CD4-positive, alpha-beta T cell (primary cell): ENCODE data around the gene FAM149A. TPM values are rescaled to one million over a fixed set of nuclear protein-coding genes. Genes with fewer than 3 reads are reported as not detected.

Experiments used
- ATAC-seq: fragments of 200-7000 bp; cut with Tn5 transposase; one replicate; pipeline ENCODE4 v1.10.0; 2022; ENCODE audit warnings: mild to moderate bottlenecking; ENCODE audit not compliant: poor library complexity
- CTCF ChIA-PET: fragments of 350-600 bp; sonication (Branson Sonifier 250); formaldehyde crosslinking; loops from one replicate; lab custom pipeline; 2021; ENCODE audit warnings: antibody characterized with exemption, inconsistent platforms; lab: Charles Lee
- POLR2A ChIA-PET: fragments of 350-600 bp; sonication (Branson Sonifier 250); formaldehyde crosslinking; loops from one replicate; lab custom pipeline; 2021; ENCODE audit warnings: antibody characterized with exemption, inconsistent platforms; lab: Charles Lee
- DNase-seq, 14 experiments: peaks; one replicate each; pipeline ENCODE4 v3.0.0-alpha.2; 2013 to 2020; ENCODE audit warnings: mixed read lengths in 2 of 14
- H3K27ac ChIP-seq, 2 donors: one replicate each; pipeline versions ENCODE4 v1.5.1 to v1.7.0; 2013; ENCODE audit warnings: low read length in 2 of 2, low read depth in 1 of 2, mild to moderate bottlenecking in 1 of 2
- H3K27me3 ChIP-seq, 2 experiments: 1 replicate in 1 of 2; 2 replicates in 1 of 2; pipeline versions ENCODE4 v1.6.1 to v1.7.0; 2013; ENCODE audit warnings: low read length in 2 of 2, control low read depth in 1 of 2, mild to moderate bottlenecking in 1 of 2, moderate library complexity in 1 of 2; ENCODE audit not compliant: insufficient read depth in 2 of 2, control insufficient read depth in 1 of 2
- H3K36me3 ChIP-seq: one replicate; pipeline ENCODE4 v1.6.1; 2013; ENCODE audit warnings: low read length, control low read depth; ENCODE audit not compliant: insufficient read depth
- H3K4me1 ChIP-seq: one replicate; pipeline ENCODE4 v1.6.1; 2013; ENCODE audit warnings: low read length, control low read depth; ENCODE audit not compliant: insufficient read depth
- H3K4me3 ChIP-seq: one replicate; pipeline ENCODE4 v1.5.1; 2013; ENCODE audit warnings: mild to moderate bottlenecking, low read length, moderate library complexity
- H3K9me3 ChIP-seq, 2 experiments: 1 replicate in 1 of 2; 2 replicates in 1 of 2; pipeline versions ENCODE4 v1.6.1 to v1.7.0; 2013; ENCODE audit warnings: low read length in 2 of 2, mild to moderate bottlenecking in 2 of 2, control low read depth in 1 of 2, moderate library complexity in 1 of 2; ENCODE audit not compliant: control insufficient read depth in 1 of 2, insufficient read depth in 1 of 2
- H3K27ac Mint-ChIP-seq: one replicate; pipeline ENCODE4 v1.8.0; 2020; ENCODE audit warnings: mixed read lengths
- H3K27me3 Mint-ChIP-seq: one replicate; pipeline ENCODE4 v1.8.0; 2021; ENCODE audit warnings: mixed read lengths
- H3K36me3 Mint-ChIP-seq: one replicate; pipeline ENCODE4 v1.8.0; 2021; ENCODE audit warnings: low read depth, mixed read lengths
- H3K4me1 Mint-ChIP-seq: one replicate; pipeline ENCODE4 v1.8.0; 2021; ENCODE audit warnings: low read depth, mixed read lengths
- H3K4me3 Mint-ChIP-seq: one replicate; pipeline ENCODE4 v1.8.0; 2020; ENCODE audit warnings: mild to moderate bottlenecking, mixed read lengths
- H3K9me3 Mint-ChIP-seq: one replicate; pipeline ENCODE4 v1.8.0; 2020; ENCODE audit warnings: mixed read lengths
- CTCF ChIP-seq: fragments of 200-600 bp; IDR thresholded peaks from one replicate; pipeline ENCODE4 v1.8.0; 2022; ENCODE audit warnings: antibody characterized with exemption, mild to moderate bottlenecking
- intact Hi-C, 2 experiments: fragments of 100-400 bp; cut with DNase I in 1 of 2; cut with micrococcal nuclease in 1 of 2; formaldehyde crosslinking; loops; one replicate each; pipeline versions ENCODE4 v1.15.1 to v1.9.0; 2023 to 2025; cut with DNase I, micrococcal nuclease
- total RNA-seq, 174 experiments: library from RNA in 2 of 174; stranded (reverse) in 2 of 174; gene quantifications; one replicate each; pipeline ENCODE4 v1.2.3 and lab custom pipeline; 2021 to 2026

FAM149A gene
- total RNA-seq, 2 experiments from 2014 or later: 0.61 to 1.1 TPM

GRCh38 chr4:186196063-186196462, 91.6 kb downstream of the FAM149A start:
- H3K9me3 Mint-ChIP-seq: no peaks in the 10 kb centered on the region
- Histone ChIP-seq H3K9me3 (no peaks in the 10 kb centered on the region), H3K4me3 (no peak overlapping the region), H3K36me3 (peaks cover 11% of the 10 kb centered on the region), H3K27me3 (no peaks in the 10 kb centered on the region), H3K27ac (no peak overlapping the region), H3K4me1 (peaks cover 10% of the 10 kb centered on the region)
- H3K4me3 Mint-ChIP-seq: peak overlapping the region; percentile 12
- H3K36me3 Mint-ChIP-seq: peaks cover 49% of the 10 kb centered on the region
- no peak for TF ChIP-seq CTCF
- peak overlapping the region; percentile 24 for H3K27ac Mint-ChIP-seq
- no peak for ATAC-seq
- DNase-seq: no peak
- intact Hi-C loops: loop anchor here in 1 of 2 experiments (10.0 kb wide), 3 partner anchors 721 to 991 kb away; partner anchors contain the start of genes ANKRD37, CCDC110, CFAP97 and LRP2BP
- ChIA-PET POLR2A (no interaction called here), CTCF (no interaction called here)
- no peaks in the 10 kb centered on the region for H3K27me3 Mint-ChIP-seq
- peaks cover 47% of the 10 kb centered on the region for H3K4me1 Mint-ChIP-seq

- H3K27ac ChIP-seq: no peak overlapping the region
- peaks cover 43% of the 10 kb centered on the region for H3K4me1 Mint-ChIP-seq
- no peak overlapping the region for H3K4me3 Mint-ChIP-seq
- peaks cover 26% of the 10 kb centered on the region for H3K36me3 Mint-ChIP-seq
- ChIA-PET CTCF (no interaction called here), POLR2A (no interaction called here)
- no peak overlapping the region for H3K27ac Mint-ChIP-seq
- no peak for ATAC-seq
- no peak for TF ChIP-seq CTCF
- no peak for DNase-seq
- intact Hi-C loops: loop anchor here (5.0 kb wide), 1 partner anchor 133 kb away; the partner anchor contains the start of gene TLR3 (in 2 of the 2)
- no peaks in the 10 kb centered on the region for H3K9me3 Mint-ChIP-seq
- peaks cover 16% of the 10 kb centered on the region for H3K4me1 ChIP-seq
- peaks cover 8% of the 10 kb centered on the region for H3K36me3 ChIP-seq
- H3K27me3 ChIP-seq: no peaks in the 10 kb centered on the region
- no peak overlapping the region for H3K4me3 ChIP-seq
- H3K27me3 Mint-ChIP-seq: no peaks in the 10 kb centered on the region
- no peaks in the 10 kb centered on the region for H3K9me3 ChIP-seq
Observed at GRCh38 chr4:186200516-186200915, 96.0 kb downstream of the FAM149A start.

DNA sequence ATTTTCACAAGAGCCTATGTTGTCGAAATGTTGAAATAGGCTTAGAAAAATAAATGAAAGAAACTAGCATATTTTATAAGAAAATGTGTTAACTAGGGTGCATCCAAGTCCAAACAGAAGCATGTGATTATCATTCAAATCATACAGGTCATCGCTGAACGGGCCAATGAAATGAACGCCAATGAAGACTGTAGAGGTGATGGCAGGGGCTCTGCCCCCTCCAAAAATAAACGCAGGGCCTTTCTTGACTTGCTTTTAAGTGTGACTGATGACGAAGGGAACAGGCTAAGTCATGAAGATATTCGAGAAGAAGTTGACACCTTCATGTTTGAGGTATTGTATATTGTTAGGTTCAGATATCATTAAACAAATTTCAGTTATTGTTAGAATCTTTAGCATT, 96.5 kb downstream of the FAM149A start:
- H3K27ac Mint-ChIP-seq: no peak overlapping the region
- POLR2A ChIA-PET: interaction anchor here (1.6 kb wide), 1 partner anchor 9 kb away, joined by 35 read pairs; the partner anchor contains the start of gene CYP4V2

More for the DNA sequence above, 96.5 kb downstream of the FAM149A start:
- no peak for TF ChIP-seq CTCF
- no peak overlapping the region for H3K4me3 Mint-ChIP-seq
- no peaks in the 10 kb centered on the region for H3K9me3 Mint-ChIP-seq
- CTCF ChIA-PET: interaction anchor here (1.6 to 1.8 kb wide), 2 partner anchors 10 to 133 kb away, joined by 6 to 32 read pairs; partner anchors contain the start of gene CYP4V2
- ATAC-seq (no peak), DNase-seq (no peak)
- Histone ChIP-seq H3K36me3 (peaks cover 8% of the 10 kb centered on the region), H3K27ac (no peak overlapping the region), H3K27me3 (no peaks in the 10 kb centered on the region), H3K4me3 (no peak overlapping the region), H3K4me1 (peaks cover 16% of the 10 kb centered on the region), H3K9me3 (no peaks in the 10 kb centered on the region)
- peaks cover 38% of the 10 kb centered on the region for H3K4me1 Mint-ChIP-seq
- intact Hi-C loops: loop anchor here (5.0 kb wide), 1 partner anchor 134 kb away; the partner anchor contains the start of gene TLR3 (in 2 of the 2)
- H3K36me3 Mint-ChIP-seq: peaks cover 23% of the 10 kb centered on the region
- no peaks in the 10 kb centered on the region for H3K27me3 Mint-ChIP-seq
